Right atrium auricular region (tissue), 2 donors: ENCODE measurements around the gene ZDHHC16. TPM values are rescaled to one million over a fixed set of nuclear protein-coding genes. Genes with fewer than 3 reads are reported as not detected.

Source experiments
- DNase-seq: peaks from one replicate; pipeline ENCODE4 v3.0.0-alpha.2; 2019; ENCODE audit warnings: low spot score
- H3K27ac ChIP-seq, 2 donors: fragments of 200-600 bp; sonication (generic); 1 replicate in 1 of 2; 2 replicates in 1 of 2; pipeline ENCODE4 v1.5.1; 2016 to 2019
- H3K27me3 ChIP-seq, 2 donors: fragments of 200-600 bp; sonication (generic); one replicate each; pipeline versions ENCODE4 v1.5.1 to v1.6.0; 2017 to 2019
- H3K36me3 ChIP-seq: fragments of 200-600 bp; sonication (generic); one replicate; pipeline ENCODE4 v1.5.1; 2016
- H3K4me1 ChIP-seq, 2 donors: fragments of 200-600 bp; sonication (generic); one replicate each; pipeline versions ENCODE4 v1.5.1 to v1.6.0; 2017 to 2019
- H3K4me3 ChIP-seq, 2 donors: fragments of 200-600 bp; sonication (generic); 1 replicate in 1 of 2; 2 replicates in 1 of 2; pipeline ENCODE4 v1.5.1; 2017 to 2019; ENCODE audit warnings: mild to moderate bottlenecking in 1 of 2, moderate library complexity in 1 of 2
- H3K9me3 ChIP-seq, 2 donors: fragments of 200-600 bp; sonication (generic); one replicate each; pipeline ENCODE4 v1.5.1; 2019
- CTCF ChIP-seq, 2 donors: fragments of 200-600 bp; sonication (generic); IDR thresholded peaks; one replicate each; pipeline ENCODE4 v1.5.1; 2019; ENCODE audit warnings: antibody characterized with exemption in 2 of 2
- total RNA-seq, 2 donors: library from RNA; depleted of rRNA; stranded (reverse); fragments of >200 nt; gene quantifications; one replicate each; pipeline ENCODE4 v1.1.0, GENCODE V29; 2016

ZDHHC16 gene
- total RNA-seq = 10 to 100 TPM; 28.2 to 39.0 TPM

DNA sequence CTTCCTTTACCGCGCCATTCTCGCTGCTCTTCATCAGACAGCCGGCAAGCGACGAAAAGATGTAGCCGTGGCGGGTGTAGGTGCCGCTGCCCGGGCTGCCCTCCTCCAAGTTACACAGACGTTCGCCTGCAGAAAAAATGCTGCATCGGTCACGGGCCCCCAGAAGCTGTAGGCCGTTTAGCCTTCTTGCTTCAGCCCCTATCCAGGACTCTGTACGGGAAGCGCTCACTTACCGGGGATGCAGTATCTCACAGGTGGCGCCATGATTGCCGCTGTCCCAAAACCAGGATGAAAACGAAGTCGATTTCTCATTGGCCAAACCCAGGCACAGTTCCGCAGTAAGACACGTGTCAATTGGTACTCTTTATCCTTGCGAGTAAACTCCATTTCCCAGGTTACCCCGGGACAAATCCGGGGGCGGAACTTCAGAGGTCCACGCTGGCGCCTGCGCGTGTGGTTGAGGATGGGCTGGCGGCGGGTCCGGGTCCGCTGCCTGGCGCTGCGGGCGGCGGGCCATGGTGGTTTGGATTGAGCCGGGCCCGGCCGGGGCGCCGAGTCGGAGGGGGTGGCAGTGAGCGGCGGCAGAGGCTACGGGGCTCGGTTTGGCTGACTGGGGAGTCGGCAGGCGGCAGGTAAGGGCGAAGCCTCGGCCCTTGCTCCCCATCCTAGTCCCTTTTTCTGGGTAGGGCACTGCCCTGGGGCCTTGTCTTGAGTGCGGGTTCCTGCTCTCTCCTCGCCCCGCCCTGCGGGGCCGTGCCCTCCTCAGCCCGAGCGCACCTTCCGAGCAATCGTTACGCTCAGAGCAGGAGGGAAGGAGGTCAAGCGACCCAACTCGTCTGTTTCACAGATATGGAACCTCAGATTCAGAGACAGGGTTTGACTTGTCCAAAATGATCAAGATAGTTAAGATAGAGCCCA lies at the start of gene ZDHHC16, which contains the start of gene EXOSC1:
Gene ZDHHC16, plus strand, starts transcription at position 454 of the 918 bp plus-strand sequence. CDS start 5,501 bp downstream, outside the sequence.
Gene EXOSC1, minus strand, starts transcription at position 285 of the 918 bp plus-strand sequence. Its CDS starts 21 bp downstream, at position 264.
- Histone ChIP-seq H3K27ac (peak within 1 kb of the TSS; percentile 61 to 83), H3K36me3 (peaks cover 14% of the 10 kb centered on the region), H3K27me3 (no peaks in the 10 kb centered on the region), H3K9me3 (no peaks in the 10 kb centered on the region), H3K4me3 (peak within 1 kb of the TSS; percentile 80 to 89), H3K4me1 (peaks cover 0 to 41% of the 10 kb centered on the region in 2 donors)
- peak in 1 of 2 donors; percentile 50 for TF ChIP-seq CTCF (IDR thresholded peaks at IDR 0.05)
- peak; percentile 95 for DNase-seq

GRCh38 chr10:97399843-97400545 lies 46.0 kb upstream of the ZDHHC16 start:
- H3K27ac ChIP-seq = peak overlapping the region; percentile 74 to 79
- H3K36me3 ChIP-seq = peaks cover 23% of the 10 kb centered on the region
- no peaks in the 10 kb centered on the region for H3K27me3 ChIP-seq
- H3K4me1 ChIP-seq = peaks cover 0 to 14% of the 10 kb centered on the region in 2 donors
- no peak for TF ChIP-seq CTCF (IDR thresholded peaks at IDR 0.05)
- peak overlapping the region; percentile 77 to 86 for H3K4me3 ChIP-seq
- no peaks in the 10 kb centered on the region for H3K9me3 ChIP-seq
- DNase-seq = no peak

GRCh38 chr10:97400665-97401454 lies 45.1 kb upstream of the ZDHHC16 start, which contains the start of gene RRP12:
RRP12 (minus strand) TSS chr10:97401340; CDS start chr10:97401231, 109 bp downstream.
- DNase-seq = peak; percentile 94
- H3K36me3 ChIP-seq = peaks cover 15% of the 10 kb centered on the region
- H3K4me1 ChIP-seq = peaks cover 0 to 14% of the 10 kb centered on the region in 2 donors
- TF ChIP-seq CTCF (IDR thresholded peaks at IDR 0.05) = peak in 1 of 2 donors; percentile 18
- H3K4me3 ChIP-seq = peak within 1 kb of the TSS; percentile 77 to 86
- no peaks in the 10 kb centered on the region for H3K9me3 ChIP-seq
- H3K27ac ChIP-seq = peak within 1 kb of the TSS; percentile 74 to 79
- H3K27me3 ChIP-seq = no peaks in the 10 kb centered on the region

- peaks cover 0 to 14% of the 10 kb centered on the region in 2 donors for H3K4me1 ChIP-seq
- H3K27me3 ChIP-seq = no peaks in the 10 kb centered on the region
- DNase-seq = no peak
- no peaks in the 10 kb centered on the region for H3K9me3 ChIP-seq
- no peak for TF ChIP-seq CTCF (IDR thresholded peaks at IDR 0.05)
- peaks cover 8% of the 10 kb centered on the region for H3K36me3 ChIP-seq
- H3K4me3 ChIP-seq = peak overlapping the region; percentile 77 to 86
- peak overlapping the region; percentile 74 to 79 for H3K27ac ChIP-seq
These were observed 44.5 kb upstream of the ZDHHC16 start for GRCh38 chr10:97401455-97401919.

DNA sequence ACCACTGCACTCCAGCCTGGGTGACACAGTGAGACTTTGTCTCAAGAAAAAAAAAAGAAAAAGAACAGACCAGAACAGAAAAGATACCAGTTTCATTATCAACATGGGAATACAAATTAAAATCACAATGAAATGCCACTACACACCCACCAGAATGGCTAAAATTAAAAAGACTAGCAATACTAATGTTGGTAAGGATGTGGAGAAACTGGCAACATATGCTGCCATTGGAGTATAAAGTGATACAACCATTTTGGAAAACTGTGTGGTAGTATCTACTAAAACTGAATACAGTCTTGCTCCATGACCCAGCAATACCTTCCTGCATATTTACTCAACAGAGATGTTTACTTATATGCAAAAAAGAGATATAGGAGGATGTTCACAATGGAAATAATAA lies 41.9 kb upstream of the ZDHHC16 start:
- Histone ChIP-seq H3K27ac (no peak overlapping the region), H3K4me3 (no peak overlapping the region), H3K36me3 (no peaks in the 10 kb centered on the region), H3K27me3 (no peaks in the 10 kb centered on the region), H3K4me1 (peaks cover 0 to 22% of the 10 kb centered on the region in 2 donors), H3K9me3 (no peaks in the 10 kb centered on the region)
- no peak for DNase-seq
- no peak for TF ChIP-seq CTCF (IDR thresholded peaks at IDR 0.05)
